GM10248 (cell line): Measurements from ENCODE around the gene GRB2.

ENCODE experiments used
- CTCF ChIA-PET: fragments of 300-600 bp; sonication (Branson Sonifier 250); formaldehyde crosslinking; extraction: SDS; loops from one replicate; lab custom pipeline; 2021; ENCODE audit warnings: antibody characterized with exemption; lab: Yijun Ruan, JAX
- POLR2A ChIA-PET: fragments of 350-650 bp; sonication (Branson Sonifier 250); formaldehyde crosslinking; extraction: SDS; loops from one replicate; lab custom pipeline; 2020; ENCODE audit warnings: antibody characterized with exemption; lab: Yijun Ruan, JAX
- DNase-seq: peaks from one replicate; pipeline ENCODE4 v3.0.0; 2012; ENCODE audit errors: extremely low spot score
- TF ChIP-seq, protein P1 (sequence below): IDR thresholded peaks from 2 replicates; pipeline ENCODE4 v1.5.1; 2012; ENCODE audit warnings: mild to moderate bottlenecking, low read depth; ENCODE audit errors: extremely low read depth, missing control alignments, control extremely low read depth

The GRB2 gene

GRCh38 chr17:75430159-75430974, 24.9 kb upstream of the GRB2 start:
- CTCF ChIA-PET: interaction anchor here (0.7 to 2.1 kb wide), 8 partner anchors 18 to 316 kb away, joined by 3 to 4 read pairs (median 3); partner anchors contain the start of genes MIF4GD, SLC25A19, TMEM94 and TSEN54
- no peak for DNase-seq
- POLR2A ChIA-PET: no interaction called here
- TF ChIP-seq, protein P1, sequence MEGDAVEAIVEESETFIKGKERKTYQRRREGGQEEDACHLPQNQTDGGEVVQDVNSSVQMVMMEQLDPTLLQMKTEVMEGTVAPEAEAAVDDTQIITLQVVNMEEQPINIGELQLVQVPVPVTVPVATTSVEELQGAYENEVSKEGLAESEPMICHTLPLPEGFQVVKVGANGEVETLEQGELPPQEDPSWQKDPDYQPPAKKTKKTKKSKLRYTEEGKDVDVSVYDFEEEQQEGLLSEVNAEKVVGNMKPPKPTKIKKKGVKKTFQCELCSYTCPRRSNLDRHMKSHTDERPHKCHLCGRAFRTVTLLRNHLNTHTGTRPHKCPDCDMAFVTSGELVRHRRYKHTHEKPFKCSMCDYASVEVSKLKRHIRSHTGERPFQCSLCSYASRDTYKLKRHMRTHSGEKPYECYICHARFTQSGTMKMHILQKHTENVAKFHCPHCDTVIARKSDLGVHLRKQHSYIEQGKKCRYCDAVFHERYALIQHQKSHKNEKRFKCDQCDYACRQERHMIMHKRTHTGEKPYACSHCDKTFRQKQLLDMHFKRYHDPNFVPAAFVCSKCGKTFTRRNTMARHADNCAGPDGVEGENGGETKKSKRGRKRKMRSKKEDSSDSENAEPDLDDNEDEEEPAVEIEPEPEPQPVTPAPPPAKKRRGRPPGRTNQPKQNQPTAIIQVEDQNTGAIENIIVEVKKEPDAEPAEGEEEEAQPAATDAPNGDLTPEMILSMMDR: no peak

- CTCF ChIA-PET: interaction anchor here (1.0 to 5.4 kb wide), 10 partner anchors 10 to 325 kb away, joined by 3 to 21 read pairs (median 4); partner anchors contain the start of genes SLC25A19, SMIM5, TMEM94 and TSEN54
- POLR2A ChIA-PET: interaction anchor here (0.5 to 0.8 kb wide), 3 partner anchors 140 to 315 kb away, joined by 3 to 5 read pairs (median 5); partner anchors contain the start of gene SLC25A19
- no peak for DNase-seq
- TF ChIP-seq, protein P1: no peak
Observed at GRCh38 chr17:75428543-75429469, 23.3 kb upstream of the GRB2 start.

DNA sequence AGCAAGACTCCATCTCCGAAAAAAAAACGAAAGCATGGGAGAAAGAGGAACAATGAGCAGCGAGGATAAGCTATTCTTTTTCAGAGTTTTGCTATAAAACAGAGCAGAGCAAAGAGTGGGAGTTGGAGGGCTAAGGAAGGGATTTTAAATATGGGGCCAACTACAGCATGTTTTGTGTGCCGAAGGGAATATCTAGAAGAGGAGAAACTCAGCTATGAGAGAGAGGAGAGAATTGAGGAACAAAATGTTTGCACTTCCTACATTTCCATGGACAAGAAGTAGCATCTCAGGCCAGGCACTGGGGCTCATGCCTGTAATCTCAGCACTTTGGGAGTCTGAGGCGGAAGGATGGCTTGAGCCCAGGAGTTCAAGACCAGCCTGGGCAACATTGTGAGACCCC, 13.1 kb upstream of the GRB2 start:
- DNase-seq: no peak
- TF ChIP-seq, protein P1: no peak
- CTCF ChIA-PET: interaction anchor here (1.1 to 1.3 kb wide), 2 partner anchors 10 kb away, joined by 3 read pairs; no protein-coding TSS in a partner anchor
- POLR2A ChIA-PET: interaction anchor here (0.6 kb wide), 1 partner anchor 123 kb away, joined by 8 read pairs; no protein-coding TSS in a partner anchor

- TF ChIP-seq, protein P1: no peak
- CTCF ChIA-PET: interaction anchor here (0.9 to 1.3 kb wide), 2 partner anchors 8 to 9 kb away, joined by 3 to 5 read pairs; no protein-coding TSS in a partner anchor
- POLR2A ChIA-PET: interaction anchor here (0.7 kb wide), 1 partner anchor 79 kb away, joined by 5 read pairs; no protein-coding TSS in a partner anchor
- DNase-seq: no peak
Observed at GRCh38 chr17:75417054-75417580, 11.6 kb upstream of the GRB2 start.

DNA sequence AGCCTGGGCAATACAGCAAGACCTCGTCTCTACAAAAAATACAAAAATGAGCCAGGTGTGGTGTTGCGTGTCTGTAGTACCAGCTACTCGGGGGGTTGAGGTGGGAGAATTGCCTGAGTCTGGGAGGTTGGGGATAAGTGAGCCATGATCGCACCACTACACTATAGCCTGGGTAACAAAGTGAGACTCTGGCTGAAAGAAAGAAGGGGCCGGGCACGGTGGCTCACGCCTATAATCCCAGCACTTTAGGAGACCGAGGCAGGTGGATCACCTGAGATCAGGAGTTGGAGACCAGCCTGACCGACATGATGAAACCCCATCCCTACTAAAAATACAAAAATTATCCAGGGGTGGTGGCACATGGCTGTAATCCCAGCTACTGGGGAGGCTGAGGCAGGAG, 10.5 kb upstream of the GRB2 start:
- TF ChIP-seq, protein P1: no peak
- ChIA-PET CTCF (interaction anchor here (1.3 kb wide), 1 partner anchor 11 kb away, joined by 3 read pairs; no protein-coding TSS in a partner anchor), POLR2A (no interaction called here)
- no peak for DNase-seq
